Middle frontal gyrus (tissue), 1 donor: ENCODE data around the gene SERPINI1.
"Not testable (repeated sequence)": the region's sequence is repeated elsewhere in the genome, so short reads cannot be mapped to it uniquely, and the experiment has no call there.

Source experiments
- DNase-seq: peaks from one replicate; pipeline ENCODE4 v3.0.0-alpha.2; 2015; ENCODE audit warnings: low spot score; ENCODE audit errors: extremely low spot score

Gene SERPINI1

DNA sequence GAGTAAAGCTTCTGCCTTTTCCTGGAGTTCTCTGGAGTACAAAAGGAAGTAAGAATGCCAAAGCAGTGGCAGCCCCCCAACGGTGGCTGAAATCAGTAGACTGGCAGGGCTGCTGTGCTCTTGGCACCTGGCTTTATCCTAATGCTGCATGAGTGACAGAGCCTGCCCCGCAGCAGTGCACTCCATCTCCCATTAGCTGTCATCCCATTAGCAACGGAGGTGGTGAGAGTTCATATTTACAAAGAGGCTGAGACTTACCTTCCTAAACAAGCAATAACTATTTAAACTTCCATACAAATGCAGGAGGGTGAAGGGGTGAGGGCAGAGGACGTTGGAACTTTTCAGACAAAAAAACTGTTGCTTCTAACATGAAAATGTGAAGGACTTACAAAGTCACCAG, 51.9 kb downstream of the SERPINI1 start:
- DNase-seq: no peak

DNA sequence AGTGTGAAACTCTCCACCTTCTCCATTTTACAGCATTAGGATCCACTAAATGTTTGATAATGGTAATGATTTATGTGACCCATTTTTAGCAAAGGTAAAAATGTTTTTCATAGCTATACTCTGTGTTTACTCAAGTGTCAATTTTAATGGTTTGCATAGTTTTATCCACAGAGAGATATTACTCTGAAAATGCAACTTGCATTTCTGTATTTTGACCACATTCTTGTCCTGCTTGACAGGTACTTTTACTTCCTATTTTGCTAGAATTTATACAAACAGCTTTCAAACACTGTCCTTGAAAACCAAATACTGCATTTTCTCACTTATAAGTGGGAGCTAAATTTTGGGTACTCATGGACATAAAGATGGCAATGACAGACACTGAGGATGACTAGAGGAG, 62.9 kb downstream of the SERPINI1 start:
- DNase-seq: no peak

DNA sequence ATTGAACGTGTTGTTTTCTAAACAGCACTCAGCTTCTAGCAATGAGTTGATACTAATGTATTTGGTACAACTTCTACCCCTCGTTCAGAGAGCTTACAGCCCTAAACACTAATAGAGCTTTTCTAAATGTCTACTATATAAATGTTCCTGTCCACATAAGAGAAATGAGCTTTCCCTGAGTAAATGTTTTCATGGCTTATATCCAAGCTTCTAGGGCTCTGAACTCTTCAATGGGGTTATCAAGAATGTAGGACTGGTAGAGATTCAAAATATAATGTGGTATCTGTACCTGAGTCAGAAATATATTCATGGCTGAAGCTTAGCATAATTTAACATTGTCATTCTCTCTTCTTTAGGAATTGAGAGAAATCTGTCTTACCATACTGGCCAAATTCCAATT, 73.4 kb downstream of the SERPINI1 start:
- no peak for DNase-seq

DNA sequence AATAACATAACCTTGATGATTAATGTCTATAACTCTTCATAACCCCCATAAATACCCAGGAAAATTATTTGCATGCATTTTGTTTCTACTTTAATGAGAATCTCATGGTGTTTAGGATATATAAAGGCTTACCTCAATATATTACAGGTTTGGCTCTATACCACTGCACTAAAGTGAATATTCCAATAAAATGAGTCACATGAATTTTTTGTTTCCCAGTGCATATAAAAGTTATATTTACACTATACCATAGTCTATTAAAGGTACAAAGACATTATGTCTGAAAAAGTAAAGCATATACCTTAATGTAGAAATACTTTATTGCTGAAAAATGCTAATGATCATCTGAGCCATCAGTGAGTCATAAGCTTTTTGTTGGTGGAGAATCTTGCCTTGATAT, 74.7 kb downstream of the SERPINI1 start:
- DNase-seq: no peak

DNA sequence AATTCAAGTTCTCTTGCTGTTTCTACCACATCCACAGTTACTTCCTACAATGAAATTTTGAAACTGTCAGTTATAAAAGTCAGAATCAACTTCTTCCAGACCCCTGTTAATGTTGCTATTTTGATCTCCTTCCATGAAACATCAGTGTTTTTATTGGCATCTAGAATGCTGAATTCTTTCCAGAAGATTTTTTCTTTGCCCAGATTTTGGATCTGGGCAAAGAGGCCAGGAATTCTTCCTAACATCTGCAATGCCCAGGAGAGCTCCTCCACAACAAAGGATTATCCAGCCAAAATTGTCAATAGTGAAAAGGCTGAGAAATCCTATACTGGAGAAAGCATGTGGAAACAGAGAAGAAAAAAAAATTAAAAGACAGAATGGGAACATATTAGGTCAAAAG, 75.5 kb downstream of the SERPINI1 start:
- DNase-seq: no peak

DNA sequence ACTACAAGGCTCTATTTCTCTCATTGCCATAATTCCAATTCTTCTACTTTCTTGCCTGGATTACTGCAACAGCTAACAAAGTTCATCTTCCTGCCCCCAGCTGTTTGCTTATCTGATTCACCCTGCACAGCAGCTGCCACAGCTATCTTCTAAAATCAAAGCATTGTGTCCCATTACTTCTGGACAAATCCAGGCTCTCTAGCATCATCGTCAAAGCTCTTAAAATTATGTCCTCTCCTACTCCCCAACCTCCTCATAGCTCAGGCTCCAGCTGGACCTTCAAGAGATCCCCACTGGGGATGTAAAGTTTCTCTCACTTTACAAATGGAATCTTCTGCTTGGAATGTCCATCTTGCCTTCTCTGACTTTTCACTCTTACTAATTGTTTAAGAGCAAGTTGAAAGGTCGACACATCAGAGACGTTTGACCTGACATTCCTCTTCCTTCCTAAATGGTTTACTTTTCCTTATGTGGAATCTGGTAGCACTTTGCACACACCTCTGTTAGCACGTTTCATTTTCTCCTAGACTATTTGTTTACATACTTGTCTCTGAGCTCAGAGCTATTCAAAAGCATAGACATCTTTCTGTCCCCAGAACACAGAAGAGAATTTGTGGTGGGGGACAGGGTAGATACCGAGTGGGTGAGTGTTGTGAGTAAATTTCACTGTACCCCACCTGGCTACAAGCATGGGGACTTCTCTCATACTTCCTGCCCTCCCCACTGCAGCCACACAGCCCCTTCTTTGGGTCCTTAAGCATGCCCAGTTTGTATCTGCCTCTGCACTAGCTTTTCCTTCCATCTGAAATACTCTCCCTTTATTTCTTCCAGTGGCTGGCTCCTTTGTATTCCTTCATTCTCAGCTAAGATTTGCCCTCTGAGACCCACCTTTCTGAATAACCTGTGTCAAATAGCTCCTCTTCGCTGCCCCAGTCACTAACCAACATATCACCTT, 77.9 kb downstream of the SERPINI1 start:
- DNase-seq: no peak

DNA sequence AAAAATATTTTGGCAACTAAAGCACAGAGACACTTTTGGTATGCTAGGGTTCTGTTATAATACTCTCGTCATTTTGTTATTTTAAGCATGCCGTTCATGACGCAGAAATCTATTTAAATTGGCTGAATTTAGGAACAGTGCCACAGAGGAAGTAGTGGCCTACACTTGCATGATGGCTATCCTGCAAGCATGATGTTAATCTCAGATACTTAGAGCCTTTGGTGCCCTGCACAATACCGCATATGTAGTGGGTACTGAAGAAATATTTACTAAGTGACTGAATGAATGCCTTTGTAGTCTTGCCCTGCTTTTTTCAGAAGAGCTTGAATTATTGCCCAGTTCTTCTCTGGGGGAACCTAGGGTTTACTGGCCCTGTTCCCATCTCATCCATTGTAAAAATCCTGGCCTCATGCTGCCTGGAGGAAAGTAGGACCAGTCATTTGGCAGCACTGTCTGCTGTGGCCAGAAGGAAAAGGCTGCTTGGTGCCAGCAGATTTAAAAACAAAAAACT, 79.0 kb downstream of the SERPINI1 start:
- DNase-seq: peak; percentile 77

DNA sequence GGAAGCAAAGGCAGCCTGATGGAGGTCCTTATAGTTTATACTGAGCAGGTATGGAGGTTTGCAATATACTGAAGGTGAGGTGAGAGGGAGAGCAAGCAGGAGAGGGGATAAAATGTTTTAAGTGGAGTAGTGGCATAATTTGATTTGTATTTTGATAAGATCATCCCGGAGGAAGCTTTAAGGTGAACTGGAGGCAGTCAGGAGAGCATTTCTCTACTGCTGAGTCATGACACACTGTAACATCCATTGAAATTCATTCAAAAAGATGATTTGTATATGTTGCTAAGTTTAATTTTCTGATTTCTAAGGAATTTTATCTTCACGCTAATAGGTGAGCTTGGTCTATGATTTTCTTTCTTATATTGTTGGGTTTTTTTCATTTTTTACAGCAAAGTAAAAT, 81.4 kb downstream of the SERPINI1 start:
- no peak for DNase-seq

DNA sequence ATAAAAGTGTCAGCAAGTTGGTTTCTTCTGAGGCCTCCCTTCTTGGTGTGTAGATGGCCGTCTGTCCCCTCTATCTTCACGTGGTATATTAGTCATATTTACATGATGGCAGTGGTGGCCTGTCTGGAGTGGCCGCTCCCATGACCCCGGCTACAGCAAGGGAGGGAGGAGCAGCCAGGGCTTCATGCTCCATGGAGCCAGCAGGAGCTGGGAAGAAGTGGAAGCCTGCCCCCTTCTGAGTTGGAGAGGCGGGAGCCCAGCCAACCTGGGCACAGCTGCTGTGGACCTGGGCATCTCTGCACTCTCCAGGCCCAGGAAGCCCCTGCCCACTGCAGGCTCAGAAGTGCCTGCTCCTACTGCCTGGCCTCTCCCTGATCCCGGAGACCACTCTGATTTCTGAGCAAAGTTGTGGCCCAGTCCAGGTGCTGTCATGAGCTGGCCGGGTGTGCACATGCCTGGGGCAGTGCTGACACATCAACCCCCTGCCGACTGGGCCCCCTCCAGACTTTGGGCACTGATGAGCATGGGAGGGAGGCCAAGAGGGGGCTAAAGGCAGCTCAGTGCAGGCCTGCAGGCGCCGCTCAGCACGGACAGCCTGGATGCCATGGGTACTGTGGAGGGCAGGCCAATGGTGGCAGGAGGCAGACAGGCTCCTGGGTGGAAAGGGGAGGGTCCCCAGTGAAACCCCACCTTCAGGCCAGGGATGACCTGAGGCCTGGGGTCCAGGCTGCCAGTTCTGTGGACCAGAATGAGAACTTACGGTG, 84.8 kb downstream of the SERPINI1 start:
- DNase-seq: no peak

DNA sequence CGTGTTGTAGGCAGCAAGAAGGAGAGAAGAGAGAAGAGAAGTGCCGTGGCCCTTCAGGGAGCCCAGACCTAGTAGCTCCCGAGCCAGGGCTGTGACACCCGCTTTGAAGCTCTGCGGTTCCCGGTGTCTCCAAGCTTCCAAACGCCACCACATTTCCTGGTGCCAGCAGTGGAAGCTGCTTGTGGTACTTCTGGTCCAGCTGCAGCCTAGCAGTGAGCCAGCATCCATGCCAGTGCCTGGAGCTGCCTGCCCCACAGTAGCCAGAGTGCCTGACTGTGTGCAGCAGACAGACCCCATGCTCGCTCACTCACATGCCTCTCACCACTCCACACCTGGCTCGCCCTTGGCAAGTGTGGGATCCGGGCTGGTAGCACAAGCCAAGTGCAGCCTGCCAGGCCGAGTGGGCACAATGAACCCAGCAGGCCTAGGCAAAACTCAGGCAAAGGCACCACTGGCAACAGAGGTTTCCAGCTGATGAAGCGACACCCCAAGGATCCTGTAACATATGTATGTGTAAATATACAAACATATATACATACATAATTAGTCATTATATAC, 85.8 kb downstream of the SERPINI1 start:
- DNase-seq: no peak

DNA sequence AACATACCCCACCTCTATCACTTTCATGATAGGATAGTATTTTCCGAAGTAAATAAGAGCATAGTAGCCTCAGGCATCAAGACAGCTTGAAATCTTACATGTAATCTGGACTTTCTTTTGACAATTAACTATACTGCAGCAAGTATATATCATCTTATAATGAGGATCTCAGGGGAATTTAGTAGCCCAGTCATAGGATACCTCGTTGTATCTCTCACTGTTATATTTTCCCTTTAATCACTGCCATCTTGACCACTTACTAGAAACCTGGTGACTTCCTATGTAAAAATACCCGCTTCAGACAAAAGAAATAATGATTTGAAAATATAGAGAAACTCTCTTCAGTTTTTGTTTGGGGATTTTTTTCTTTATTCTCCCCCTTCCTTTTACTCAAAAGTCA, 88.2 kb downstream of the SERPINI1 start:
- DNase-seq: no peak

DNA sequence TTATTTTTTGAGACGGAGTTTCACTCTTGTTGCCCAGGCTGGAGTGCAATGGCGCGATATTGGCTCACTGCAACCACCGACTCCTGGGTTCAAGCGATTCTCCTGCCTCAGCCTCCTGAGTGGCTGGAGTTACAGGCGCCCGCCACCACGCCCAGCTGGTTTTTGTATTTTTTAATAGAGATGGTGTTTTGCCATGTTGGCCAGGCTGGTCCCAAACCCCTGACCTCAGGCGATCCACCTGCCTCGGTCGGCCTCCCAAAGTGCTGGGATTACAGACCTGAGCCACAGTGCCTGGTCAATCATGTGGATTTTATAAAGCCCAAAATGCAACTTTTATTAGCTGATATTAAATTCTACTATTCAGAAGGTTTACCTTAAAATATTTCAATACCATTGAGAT, 92.1 kb downstream of the SERPINI1 start:
- not testable (repeated sequence) for DNase-seq

DNA sequence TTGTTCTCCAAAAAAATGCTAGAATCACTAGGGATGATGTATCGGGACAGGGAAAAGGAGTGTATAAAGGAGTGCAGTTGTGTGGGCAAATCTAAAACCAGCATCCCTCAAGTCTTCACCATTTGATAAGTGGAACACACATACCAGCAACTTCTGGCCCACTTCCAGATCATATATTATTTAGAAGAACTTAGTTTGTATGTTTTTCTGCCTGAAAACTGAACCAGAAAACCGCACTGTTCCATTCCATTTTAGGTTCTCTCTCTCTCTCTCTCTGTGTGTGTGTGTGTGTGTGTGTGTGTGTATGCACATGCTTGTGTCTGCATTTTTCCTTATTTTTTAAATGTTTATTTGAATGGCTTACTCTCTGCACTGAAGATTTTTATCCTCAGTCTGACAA, 93.5 kb downstream of the SERPINI1 start:
- DNase-seq: no peak

DNA sequence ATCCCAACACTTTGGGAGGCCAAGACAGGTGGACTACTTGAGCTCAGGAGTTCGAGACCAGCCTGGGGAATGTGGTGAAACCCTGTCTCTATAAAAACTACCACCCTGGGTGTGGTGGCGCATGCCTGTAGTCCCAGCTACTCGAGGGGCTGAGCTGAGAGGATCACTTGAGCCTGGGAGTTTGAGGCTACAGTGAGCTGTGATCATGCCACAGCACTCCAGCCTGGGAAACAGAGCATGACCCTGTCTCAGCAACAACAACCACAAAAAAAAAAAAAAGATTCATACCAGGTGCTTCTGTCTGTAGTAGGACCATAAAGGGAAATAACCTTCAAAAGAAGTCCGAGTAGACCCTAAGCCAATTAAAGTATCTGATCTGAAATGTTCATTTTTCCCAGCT, 94.5 kb downstream of the SERPINI1 start:
- no peak for DNase-seq

DNA sequence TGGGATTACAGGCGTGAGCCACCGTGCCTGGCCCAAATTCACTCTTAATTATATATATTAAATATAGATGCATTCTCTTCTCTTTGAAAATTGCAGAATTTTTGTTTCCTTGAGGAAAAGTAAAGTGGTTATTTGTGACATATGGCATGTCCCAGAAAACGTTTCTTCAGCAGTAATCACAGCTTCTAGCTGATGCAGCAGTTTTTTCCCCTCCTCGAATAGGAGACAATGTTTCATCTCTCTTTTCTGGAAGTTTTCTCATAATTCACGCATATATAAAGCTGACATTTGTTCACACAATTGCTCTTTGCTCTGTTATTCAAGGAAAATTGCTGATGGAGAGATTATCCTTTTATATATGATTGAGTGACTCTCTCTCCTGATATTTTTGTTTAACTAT, 99.8 kb downstream of the SERPINI1 start:
- no peak for DNase-seq

DNA sequence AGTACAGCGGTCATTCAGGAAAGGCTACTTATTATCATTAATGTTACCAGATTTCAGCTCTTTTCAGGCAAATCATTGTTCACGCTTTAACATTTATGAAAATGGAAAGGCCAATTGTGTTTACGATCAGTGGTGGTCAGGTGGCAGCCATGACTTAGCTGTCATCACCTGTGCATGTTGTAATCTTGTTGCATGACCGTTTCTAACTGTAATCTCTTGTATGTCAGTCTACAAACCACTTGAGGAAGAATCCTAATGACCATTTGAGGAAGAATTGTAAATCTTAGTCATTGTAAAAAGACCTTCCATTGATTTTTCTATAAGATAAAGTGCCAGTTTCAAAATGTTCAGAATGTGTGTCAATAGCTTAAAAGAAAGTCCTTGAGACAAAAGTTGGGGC, 100.4 kb downstream of the SERPINI1 start:
- no peak for DNase-seq

DNA sequence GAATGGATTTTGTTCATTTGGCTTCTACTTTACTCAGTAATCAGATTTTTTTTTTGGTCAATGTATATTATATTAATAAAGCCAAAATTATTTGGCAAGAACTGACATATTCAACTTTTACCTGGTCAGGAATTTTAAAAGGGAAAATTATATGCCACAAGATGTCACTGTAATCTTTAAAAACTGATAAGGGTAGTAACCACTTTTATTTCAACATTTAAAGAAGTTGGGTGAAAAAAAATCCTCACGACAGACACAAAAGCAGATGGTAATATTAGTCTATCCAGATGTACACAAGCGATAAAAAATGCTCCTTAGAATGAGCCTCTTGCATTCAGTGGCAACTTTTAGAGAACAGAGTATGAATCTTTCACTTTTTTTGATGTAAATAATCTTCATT, 101.9 kb downstream of the SERPINI1 start:
- DNase-seq: no peak

DNA sequence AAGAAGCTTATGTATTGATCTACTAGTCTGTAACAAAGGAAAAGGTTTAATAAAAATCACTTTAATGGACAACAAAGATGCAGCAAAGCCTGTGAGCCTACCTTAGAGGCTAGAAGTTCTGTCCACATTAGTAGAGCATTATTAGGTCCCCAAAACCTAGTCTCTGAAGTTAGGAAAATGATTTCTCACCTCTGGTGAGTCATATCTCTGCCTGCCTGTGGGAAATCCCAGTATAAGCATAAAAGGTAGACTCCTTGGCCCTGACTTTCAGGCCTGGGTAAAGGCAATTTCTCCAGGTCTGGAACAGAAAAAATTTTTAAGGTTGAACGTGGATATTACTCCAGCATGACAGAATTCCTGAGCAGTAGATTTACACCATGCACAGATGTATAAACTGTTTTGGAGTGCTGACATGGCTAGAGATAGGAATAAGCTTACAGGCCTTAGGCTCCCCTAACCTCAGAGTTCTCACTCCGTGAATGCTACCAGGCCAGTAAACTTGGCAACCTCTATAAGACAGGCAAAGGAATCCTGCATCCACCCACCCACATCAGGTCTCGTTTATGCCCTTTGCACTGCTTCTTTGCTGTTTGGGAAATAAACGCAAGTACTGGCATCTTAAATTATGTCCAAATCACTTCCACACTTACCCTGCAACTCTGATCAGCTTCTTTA, 104.1 kb downstream of the SERPINI1 start:
- DNase-seq: no peak

DNA sequence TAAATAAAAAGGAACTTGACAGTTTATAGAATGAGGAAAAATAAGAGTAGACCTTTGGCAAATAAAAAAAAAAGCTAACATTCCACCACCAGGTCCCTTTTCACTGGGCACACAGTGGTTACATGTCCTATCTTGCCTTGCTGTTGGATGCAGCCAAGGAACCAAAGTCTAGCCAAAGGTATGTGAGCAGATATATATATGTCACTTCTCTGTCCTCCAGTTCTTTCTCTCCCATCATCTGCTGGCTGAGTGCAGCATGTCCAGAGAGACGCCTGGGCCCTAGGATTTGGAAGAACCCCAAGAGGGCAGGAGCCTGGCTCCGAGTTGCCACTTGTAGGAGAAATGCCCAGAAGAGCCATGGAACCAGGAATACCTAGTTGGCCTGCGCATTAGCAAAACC, 104.7 kb downstream of the SERPINI1 start:
- DNase-seq: no peak

DNA sequence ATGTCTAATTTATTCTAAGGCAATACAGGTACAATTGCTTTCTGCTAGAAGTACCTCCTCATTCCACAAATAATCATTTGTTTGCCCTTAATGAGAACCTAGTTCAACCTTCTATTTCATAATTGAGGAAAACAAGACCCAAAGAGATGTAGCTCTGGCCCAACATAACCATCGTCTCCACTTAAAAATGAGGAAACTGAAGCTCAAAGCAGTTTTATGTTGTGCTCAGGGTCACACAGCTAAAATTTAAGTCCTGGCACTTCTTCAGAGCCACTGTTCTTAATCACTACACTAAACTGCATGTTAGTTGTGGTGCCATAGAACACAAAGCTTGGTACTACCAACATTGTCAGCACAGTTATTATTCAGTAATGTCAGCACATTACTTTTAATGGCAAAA, 108.0 kb downstream of the SERPINI1 start:
- no peak for DNase-seq

DNA sequence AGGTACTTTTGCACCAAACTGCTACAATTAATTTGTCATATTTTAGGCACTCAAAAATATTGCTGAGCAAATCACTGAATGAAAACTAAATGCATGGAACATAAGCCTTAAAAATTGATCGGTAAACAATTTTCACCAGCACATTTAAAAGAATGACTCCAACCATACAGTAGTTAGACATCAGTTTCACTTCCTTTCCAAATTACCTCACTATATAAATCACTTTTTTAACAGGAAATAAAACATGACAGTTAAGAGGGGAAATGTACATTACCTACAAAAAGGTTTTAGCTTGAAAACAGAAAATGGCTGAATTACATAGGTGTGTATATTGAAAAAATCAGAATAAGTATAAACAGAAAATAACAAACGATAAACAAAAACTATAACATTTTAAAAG, 108.4 kb downstream of the SERPINI1 start:
- DNase-seq: no peak

DNA sequence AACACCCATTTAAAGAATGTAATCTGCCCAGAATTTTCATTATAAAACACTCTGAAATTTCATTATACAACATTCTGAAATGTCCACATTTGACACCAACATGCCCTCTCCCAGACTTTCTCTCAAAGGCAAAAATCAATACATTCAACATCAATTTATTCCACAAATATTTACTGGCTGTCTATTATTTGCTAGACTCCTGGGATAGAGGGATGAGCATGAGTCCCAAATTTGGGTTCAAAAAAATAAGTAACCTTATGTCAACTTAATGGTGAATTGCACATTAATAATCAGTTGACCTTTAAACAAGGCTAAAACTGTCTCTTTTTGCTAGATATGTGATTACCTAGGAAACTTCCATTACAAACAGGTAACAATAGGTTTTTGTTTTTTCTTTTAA, 109.0 kb downstream of the SERPINI1 start:
- DNase-seq: no peak
